KOPT-K1 (cell line): ENCODE measurements around the gene SGIP1.

Source experiments
- H3K27ac ChIP-seq: fragments of 200-600 bp; sonication (generic); 2 replicates; pipeline ENCODE4 v1.5.1; 2016; ENCODE audit warnings: antibody characterized with exemption, mild to moderate bottlenecking, low read depth, low read length; ENCODE audit not compliant: poor library complexity, severe bottlenecking
- H3K36me3 ChIP-seq: fragments of 200-600 bp; sonication (generic); 2 replicates; pipeline ENCODE4 v1.5.1; 2017; ENCODE audit warnings: antibody characterized with exemption, mild to moderate bottlenecking, low read length, moderate library complexity; ENCODE audit not compliant: insufficient read depth
- H3K9me3 ChIP-seq: fragments of 200-600 bp; sonication (generic); 2 replicates; pipeline ENCODE4 v1.5.1; 2017; ENCODE audit warnings: antibody characterized with exemption, low read length, mild to moderate bottlenecking; ENCODE audit not compliant: insufficient read depth, poor library complexity, severe bottlenecking

SGIP1 gene

GRCh38 chr1:66535061-66535460 lies 1.1 kb downstream of the SGIP1 start:
- Histone ChIP-seq H3K36me3 (no peaks in the 10 kb centered on the region), H3K27ac (no peak overlapping the region), H3K9me3 (no peaks in the 10 kb centered on the region)

- Histone ChIP-seq H3K9me3 (no peaks in the 10 kb centered on the region), H3K36me3 (no peaks in the 10 kb centered on the region), H3K27ac (no peak overlapping the region)
These were observed 1.9 kb downstream of the SGIP1 start for GRCh38 chr1:66535853-66536252.

- H3K36me3 ChIP-seq, result no peaks in the 10 kb centered on the region
- no peak overlapping the region for H3K27ac ChIP-seq
- no peaks in the 10 kb centered on the region for H3K9me3 ChIP-seq
These were observed 3.8 kb downstream of the SGIP1 start for GRCh38 chr1:66537718-66538117.

GRCh38 chr1:66539491-66539890 lies 5.5 kb downstream of the SGIP1 start:
- Histone ChIP-seq H3K36me3 (no peaks in the 10 kb centered on the region), H3K27ac (no peak overlapping the region), H3K9me3 (no peaks in the 10 kb centered on the region)

- Histone ChIP-seq H3K36me3 (no peaks in the 10 kb centered on the region), H3K9me3 (no peaks in the 10 kb centered on the region), H3K27ac (no peak overlapping the region)
These were observed 6.6 kb downstream of the SGIP1 start for GRCh38 chr1:66540434-66541032.

GRCh38 chr1:66542314-66542713 lies 8.4 kb downstream of the SGIP1 start:
- H3K36me3 ChIP-seq, result no peaks in the 10 kb centered on the region
- H3K9me3 ChIP-seq, result no peaks in the 10 kb centered on the region
- no peak overlapping the region for H3K27ac ChIP-seq

- Histone ChIP-seq H3K9me3 (no peaks in the 10 kb centered on the region), H3K27ac (no peak overlapping the region), H3K36me3 (no peaks in the 10 kb centered on the region)
These were observed 9.1 kb downstream of the SGIP1 start for GRCh38 chr1:66542811-66543767.

GRCh38 chr1:66546047-66546810 lies 12.3 kb downstream of the SGIP1 start:
- H3K9me3 ChIP-seq, result no peaks in the 10 kb centered on the region
- H3K27ac ChIP-seq, result no peak overlapping the region
- H3K36me3 ChIP-seq, result no peaks in the 10 kb centered on the region

GRCh38 chr1:66549017-66549416 lies 15.1 kb downstream of the SGIP1 start:
- Histone ChIP-seq H3K9me3 (no peaks in the 10 kb centered on the region), H3K36me3 (no peaks in the 10 kb centered on the region), H3K27ac (no peak overlapping the region)

- H3K36me3 ChIP-seq, result no peaks in the 10 kb centered on the region
- H3K27ac ChIP-seq, result no peak overlapping the region
- no peaks in the 10 kb centered on the region for H3K9me3 ChIP-seq
These were observed 16.3 kb downstream of the SGIP1 start for GRCh38 chr1:66550243-66550642.

- Histone ChIP-seq H3K9me3 (no peaks in the 10 kb centered on the region), H3K27ac (no peak overlapping the region), H3K36me3 (no peaks in the 10 kb centered on the region)
These were observed 18.3 kb downstream of the SGIP1 start for GRCh38 chr1:66552287-66552686.

- Histone ChIP-seq H3K9me3 (no peaks in the 10 kb centered on the region), H3K27ac (no peak overlapping the region), H3K36me3 (no peaks in the 10 kb centered on the region)
These were observed 18.9 kb downstream of the SGIP1 start for GRCh38 chr1:66552829-66553228.

- H3K9me3 ChIP-seq, result no peaks in the 10 kb centered on the region
- H3K36me3 ChIP-seq, result no peaks in the 10 kb centered on the region
- H3K27ac ChIP-seq, result no peak overlapping the region
These were observed 19.9 kb downstream of the SGIP1 start for GRCh38 chr1:66553846-66554245.

- no peak overlapping the region for H3K27ac ChIP-seq
- no peaks in the 10 kb centered on the region for H3K9me3 ChIP-seq
- H3K36me3 ChIP-seq, result no peaks in the 10 kb centered on the region
These were observed 22.2 kb downstream of the SGIP1 start for GRCh38 chr1:66556161-66556611.

GRCh38 chr1:66557157-66557556 lies 23.2 kb downstream of the SGIP1 start:
- H3K36me3 ChIP-seq, result no peaks in the 10 kb centered on the region
- no peak overlapping the region for H3K27ac ChIP-seq
- H3K9me3 ChIP-seq, result no peaks in the 10 kb centered on the region
